C1 segment of cervical spinal cord (tissue), 14 donors: ENCODE measurements around the gene ZC3H7B.
A peak's percentile ranks its signal among the peaks of the same experiment; 100 is the strongest.

ENCODE experiments used
- DNase-seq, 14 donors: peaks; one replicate each; lab custom pipeline; 2025; lab: John Stamatoyannopoulos, UW

Gene ZC3H7B

DNA sequence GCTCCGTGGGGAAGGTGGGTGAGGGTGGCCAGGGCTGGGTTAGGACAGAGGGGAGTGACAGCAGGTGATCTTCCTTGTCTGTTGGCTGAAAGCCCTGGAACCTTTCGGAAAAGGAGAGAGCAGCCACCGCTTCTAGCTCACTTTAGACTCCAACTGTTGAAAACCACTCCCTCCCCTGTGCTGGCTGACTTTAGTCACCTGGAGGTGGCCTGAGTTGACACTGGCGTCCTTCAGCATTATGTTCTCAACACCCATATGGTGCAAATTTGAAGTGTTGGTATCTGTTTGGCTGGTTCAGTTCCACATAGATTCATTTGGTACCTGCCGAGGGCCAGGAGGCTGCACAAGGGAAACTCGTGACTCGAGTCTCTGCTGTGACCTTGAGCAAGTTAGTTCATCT, 28.8 kb downstream of the ZC3H7B start:
- peak in 1 of 14 donors; percentile 40 for DNase-seq

DNA sequence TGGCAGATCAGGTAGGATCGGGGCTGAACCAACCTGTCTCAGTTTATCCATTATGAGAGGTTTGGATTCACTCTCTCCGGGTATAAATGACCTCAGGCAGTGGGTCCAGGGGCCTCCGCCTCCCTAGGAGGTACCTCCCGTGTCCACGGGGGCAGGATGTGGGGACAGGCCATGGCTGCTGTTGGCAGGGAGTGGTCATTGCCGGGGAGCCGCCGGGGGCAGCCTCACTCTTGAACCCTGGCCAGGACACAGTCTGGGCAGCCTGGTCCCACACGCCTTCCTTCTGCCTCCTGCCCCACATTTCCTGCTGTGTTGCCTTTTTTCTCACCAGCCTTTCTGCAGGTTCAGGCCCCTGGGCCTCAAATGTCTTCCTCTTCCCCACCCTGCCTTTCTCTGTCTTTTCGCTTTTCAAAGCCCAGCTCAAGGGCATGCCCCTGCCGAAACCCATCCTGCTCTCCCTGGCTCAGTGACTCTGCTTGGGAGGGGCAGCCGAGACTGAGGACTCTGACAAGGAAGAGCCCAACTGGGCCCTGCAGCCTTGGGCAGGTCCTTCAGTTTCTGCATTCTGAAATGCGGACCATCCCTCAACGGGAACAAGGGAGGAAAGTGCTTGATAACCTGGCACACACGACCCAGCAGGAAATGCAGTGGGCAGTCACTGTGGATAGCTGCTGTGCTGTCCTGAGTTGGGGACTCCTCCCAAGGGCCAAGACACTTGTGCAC, 31.1 kb downstream of the ZC3H7B start:
- DNase-seq = no peak

DNA sequence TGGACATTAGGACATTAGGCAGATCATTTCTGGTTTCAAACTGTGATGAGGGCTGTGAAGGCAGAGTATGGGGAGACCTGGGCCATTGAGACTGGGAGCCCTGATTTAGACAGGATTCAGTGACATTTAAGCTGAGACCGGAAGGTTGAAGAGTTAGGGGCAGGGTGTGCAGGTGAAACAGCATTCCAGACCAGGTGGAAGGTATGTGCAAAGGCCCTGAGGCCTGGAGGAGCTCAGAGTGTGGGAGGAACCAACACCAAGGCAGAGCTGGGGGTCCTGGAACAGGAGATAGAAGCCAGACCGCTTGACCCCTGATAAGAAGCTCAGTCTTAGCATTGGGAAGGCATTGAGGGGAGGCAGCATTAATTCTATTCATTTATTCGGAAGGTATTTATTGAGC, 32.5 kb downstream of the ZC3H7B start:
- DNase-seq = no peak

DNA sequence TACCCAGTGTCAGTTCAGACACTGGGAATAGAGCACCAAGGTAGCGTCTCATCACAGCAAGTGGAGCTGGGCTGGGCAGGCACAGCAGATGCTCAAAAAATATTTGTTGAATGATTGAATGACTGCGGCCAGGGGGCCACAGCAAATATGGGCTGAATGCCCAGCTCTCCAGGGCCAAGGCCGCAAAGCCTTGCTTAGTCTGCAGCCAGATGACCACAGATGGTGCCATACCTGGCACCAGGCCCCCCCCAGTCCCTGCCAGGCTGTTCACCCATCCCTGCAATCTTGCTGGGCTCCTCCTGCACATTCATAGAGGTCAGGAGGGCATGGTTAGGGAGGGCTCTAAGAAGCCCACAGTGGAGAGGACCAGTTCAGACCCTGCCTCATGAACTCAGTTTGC, 32.9 kb downstream of the ZC3H7B start:
- DNase-seq = peak in 2 of 14 donors; percentile 5 to 88

DNA sequence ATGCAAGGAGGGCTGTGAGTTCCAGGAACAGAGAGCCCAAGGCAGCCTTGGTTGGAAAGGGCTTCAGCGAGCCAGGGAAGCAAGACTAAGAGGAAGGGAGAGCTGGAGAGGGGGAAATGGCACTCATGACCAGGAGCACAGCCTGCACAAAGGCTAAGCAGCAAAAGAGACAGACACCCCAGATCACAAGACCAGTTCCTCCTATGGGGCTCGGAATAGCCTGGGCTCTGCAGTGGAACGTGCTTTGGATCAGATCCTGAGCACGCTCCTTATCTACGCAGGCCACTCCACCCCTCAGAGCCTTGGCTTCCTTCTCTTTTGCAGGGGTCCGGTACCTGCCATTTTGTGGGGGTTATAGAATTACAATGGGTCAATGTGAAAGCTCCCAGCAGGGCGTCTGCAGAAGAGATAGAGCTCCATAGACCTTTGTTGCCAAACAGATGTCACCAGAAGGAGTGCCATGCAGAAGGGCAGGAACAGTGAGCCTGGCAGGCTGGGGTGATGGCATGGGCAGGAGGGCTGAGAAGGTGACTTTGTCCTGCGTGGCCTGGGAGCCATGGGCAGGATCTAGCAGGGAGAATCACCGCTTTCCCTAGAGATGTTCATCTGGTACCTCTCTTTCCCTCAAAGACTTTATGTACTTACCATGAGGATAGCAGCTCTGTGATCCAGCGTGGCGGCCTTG, 33.8 kb downstream of the ZC3H7B start:
- no peak for DNase-seq

DNA sequence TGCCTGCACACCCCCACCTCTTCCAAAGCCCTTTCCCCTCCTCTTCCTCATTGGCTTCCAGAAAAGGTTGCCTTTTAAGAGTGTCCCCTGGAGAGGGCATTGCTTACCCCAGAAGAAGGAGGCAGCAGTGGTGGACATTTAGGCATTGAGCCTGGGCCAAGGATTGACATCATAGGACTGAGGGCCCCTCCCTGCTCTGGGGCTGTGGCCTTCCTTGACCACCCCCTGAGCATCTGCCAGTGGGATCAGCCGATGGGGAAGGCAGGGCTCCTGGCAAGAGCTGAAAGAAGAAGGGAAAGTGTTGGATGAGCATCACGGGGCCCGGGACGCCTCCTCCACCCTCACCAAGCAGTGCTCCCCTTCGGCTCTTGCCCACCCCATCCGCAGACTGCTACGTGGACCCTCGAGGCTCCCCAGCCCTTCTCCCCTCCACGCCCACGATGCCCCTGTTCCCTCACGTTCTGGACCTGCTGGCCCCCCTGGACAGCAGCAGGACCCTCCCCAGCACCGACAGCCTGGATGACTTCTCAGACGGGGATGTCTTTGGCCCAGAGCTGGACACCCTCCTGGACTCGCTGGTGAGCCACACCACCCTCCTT, 37.4 kb downstream of the ZC3H7B start:
- peak in 1 of 14 donors; percentile 2 for DNase-seq

DNA sequence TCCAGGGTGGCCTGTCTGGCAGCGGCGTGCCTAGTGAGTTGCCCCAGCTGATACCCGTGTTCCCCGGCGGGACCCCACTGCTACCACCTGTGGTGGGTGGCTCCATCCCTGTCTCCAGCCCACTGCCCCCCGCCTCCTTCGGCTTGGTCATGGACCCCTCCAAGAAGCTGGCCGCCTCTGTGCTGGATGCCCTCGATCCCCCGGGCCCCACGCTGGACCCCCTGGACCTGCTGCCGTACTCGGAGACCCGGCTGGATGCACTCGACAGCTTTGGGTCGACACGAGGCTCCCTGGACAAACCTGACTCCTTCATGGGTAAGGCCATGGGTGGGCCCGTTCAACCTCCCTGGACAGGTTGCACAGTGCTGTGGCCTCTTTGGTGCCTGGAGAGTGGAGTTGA, 38.5 kb downstream of the ZC3H7B start:
- DNase-seq = no peak

DNA sequence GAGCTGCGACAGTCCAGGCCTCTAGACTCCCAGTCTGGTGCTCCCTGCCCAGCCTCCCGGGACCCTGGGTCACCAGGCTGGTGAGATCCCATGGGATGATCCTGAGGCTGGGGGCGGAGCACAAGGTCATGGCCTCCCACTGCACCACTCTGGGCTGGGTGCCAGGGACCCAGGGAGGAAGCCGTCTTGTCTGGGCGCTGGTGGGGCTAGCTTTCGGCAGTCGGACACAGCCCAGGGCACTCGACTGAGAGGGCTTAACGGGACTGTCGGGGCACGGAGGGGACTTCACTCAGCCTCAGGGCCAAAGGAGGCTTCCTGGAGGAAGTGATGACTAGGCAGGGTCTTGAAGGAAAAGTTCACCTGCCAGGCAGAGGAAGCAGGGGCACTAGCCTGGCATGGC, 39.0 kb downstream of the ZC3H7B start:
- no peak for DNase-seq

DNA sequence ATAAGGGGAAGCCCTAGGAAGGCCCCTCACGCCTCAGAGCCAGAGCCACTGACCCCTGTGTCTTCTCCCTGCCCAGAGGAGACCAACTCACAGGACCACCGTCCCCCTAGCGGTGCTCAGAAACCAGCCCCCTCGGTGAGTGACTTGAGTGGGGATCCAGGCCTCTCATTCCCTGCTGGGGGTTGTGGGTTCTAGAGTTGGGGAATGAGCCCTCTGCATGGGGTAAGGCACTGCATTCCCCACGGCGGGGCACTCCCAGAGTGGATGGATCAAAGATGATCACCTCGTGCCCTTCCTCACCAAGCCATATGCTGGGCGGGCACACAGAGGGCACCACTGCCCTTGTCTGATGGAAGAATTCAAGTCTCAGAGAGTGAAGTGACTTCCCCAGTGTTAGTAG, 39.7 kb downstream of the ZC3H7B start:
- DNase-seq = no peak

DNA sequence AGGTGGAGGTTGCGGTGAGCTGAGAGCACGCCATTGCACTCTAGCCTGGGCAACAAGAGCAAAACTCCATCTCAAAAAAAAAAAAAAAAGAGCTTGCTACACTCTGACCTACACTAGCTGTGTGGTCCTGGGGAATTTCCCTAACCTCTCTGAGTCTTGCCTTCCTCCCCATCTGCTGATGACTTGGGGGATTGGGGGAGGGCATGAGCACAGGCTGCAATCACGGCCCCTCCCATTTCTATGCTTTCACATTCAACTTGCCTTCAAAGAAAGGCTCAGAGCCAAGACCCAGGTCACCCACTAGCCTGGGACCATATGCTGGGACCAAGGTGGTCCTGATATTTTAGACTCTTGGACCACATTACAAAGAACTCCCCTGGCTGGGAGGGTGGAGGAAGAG, 40.7 kb downstream of the ZC3H7B start:
- DNase-seq = no peak

DNA sequence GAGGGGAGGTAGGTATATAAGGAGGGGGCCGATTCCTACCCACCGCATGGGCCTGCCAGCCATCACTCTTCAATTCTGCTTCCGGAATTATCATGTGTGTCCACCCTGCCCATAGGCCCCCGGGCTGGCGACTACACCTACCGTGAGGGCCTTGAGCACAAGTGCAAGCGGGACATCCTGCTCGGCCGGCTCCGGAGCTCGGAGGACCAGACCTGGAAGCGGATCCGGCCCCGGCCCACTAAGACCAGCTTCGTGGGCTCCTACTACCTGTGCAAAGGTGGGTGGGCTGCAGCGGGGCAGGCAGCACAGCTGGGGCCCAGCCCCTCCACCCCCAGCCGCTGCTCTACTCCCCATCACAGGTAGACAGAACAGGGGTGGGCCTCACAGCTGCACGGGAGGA, 42.0 kb downstream of the ZC3H7B start:
- DNase-seq = no peak

DNA sequence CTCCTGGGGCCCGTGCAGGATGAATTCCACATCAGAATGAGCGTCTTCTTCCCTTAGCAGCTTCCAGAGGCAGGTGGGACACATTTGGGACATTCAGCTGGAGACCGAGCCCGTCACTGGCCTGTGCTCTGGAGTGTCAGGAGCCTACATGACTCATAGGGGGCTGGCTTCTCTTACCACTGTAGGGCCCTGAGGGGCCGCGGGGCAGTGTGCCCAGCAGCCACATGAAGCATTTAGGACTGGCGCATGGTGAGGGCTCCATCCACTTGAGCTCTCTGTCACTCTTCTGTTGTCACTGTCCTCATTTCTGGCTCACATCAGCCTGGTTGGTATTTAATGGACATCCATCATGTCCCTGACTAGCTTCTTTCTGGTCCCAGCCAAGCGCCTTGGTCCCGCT, 42.4 kb downstream of the ZC3H7B start:
- DNase-seq = peak in 3 of 14 donors; percentile 10 to 61 (median 24)

DNA sequence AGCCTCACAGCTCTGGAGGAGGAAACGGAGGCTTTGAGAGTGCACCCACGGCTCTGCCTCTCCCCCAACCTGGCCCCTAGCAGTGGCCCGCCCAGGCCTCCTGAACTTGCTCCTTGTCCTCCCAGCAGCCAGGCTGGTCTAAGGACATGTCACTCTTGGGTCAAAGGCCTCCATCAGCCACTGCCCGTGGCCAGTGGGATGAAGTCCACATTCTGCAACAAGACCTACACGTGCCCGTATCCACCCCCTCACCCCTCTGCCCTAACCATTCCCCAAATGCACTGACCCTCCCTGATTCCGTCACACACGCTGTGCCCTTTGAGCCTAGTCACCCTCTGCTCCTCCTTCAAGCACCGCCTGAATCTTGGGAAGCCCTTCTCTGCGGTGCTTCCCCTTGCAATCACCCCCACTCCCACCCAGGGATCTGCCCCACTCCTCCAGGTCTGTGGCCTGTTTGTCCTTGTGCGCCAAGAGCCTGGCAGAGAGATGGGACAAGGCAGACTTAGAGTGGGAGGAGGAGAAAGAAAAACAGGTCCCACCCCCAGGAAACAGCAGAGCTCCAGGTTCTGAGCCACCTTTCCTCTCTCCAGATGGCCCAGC, 43.0 kb downstream of the ZC3H7B start:
- DNase-seq = no peak

DNA sequence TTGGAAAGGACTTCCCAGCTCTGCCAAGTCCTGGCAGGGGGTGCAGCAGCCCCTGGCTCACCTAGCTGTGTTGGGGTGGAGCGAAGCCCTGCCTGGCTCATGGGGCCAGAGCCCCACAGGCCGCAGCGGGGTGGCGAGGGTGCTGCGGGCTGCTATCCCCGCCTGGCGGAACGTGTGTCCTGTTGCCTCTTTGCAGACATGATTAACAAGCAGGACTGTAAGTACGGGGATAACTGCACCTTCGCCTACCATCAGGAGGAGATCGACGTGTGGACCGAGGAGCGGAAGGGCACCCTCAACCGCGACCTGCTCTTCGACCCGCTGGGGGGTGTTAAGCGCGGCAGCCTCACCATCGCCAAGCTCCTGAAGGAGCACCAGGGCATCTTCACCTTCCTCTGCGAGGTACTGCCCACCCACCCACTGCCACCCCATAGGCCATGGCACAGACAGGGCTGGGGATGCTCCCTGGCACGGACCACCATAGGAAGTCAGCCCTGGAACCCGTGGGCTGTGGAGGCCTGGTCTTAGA, 44.5 kb downstream of the ZC3H7B start:
- no peak for DNase-seq

DNA sequence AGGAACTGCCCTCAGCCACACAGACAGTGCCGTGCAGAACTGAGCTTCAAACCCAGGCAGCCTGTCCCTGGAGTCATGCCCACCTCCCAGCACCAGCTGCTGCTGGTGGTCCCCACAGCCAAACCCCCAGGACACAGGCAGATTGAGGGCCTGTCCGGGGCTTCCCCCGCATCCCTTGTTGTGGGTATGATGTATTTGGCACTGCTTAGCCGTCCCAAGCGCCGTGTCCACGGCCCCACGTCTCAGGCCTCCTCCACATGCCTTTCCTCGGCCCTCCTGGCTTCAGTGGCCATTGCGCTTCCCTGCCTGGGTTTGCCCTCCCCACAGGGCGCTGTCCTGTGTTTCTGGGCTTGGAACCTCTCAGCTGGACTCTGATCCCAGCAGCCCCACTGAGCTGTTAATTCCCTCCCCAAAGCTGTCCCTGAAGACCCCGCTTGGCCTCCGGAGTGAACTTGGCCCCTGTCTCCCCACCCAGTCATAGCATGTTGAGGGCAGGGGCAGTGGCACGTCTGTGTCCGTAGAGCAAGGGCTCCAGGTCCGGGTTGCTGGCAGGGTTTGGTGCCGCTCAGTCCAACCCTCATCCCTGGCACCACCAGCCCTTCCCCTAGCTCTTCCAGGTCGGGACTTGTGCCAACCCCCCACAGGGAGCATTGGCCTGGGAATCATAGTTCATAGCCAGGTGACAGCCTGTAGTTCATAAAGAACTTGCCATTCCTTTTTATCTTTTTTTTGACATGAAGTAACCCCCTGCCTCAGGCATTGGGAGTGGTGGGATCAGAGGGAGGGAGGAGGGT, 45.9 kb downstream of the ZC3H7B start:
- DNase-seq = peak in 6 of 14 donors; percentile 15 to 88 (median 20)

DNA sequence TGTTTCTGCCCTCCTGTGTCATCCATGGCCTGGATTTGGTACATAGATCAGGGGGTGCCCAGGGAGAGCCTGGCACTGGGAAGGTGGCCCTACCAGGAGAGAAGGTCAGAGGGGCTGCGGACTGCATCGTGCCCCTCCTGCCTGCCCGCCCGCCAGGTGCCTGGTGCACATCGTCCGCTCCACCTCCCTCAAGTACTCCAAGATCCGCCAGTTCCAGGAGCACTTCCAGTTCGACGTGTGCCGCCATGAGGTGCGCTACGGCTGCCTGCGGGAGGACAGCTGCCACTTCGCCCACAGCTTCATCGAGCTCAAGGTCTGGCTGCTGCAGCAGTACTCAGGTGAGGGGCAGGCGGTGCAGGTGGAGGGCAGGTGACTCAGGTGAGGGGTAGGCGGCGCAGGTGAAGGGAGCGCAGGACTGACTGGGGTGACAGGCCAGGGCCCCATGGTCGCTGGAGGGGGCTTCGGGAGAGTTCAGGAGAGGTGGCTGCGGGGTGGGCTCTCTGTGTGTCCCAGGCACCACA, 47.7 kb downstream of the ZC3H7B start:
- DNase-seq = no peak

DNA sequence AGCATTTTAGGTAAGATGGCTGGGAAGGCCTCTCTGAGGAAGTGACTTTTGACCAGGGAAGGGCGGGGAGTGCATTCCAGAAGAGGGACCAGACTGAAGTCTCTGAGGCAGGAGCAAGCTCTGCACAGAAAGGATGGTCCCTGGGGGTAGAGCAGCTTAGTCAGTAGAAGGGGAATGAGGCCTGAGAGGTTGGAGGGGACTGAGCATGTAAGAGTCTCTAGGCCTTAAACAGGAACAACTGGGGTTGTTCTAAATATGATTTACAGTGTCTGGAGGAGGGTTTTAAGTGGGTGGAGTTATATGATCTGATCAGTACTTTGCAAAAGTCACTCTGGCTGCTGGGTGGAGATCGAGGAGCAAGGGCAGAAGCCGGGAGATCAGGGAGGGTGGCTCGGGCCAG, 48.8 kb downstream of the ZC3H7B start:
- no peak for DNase-seq

DNA sequence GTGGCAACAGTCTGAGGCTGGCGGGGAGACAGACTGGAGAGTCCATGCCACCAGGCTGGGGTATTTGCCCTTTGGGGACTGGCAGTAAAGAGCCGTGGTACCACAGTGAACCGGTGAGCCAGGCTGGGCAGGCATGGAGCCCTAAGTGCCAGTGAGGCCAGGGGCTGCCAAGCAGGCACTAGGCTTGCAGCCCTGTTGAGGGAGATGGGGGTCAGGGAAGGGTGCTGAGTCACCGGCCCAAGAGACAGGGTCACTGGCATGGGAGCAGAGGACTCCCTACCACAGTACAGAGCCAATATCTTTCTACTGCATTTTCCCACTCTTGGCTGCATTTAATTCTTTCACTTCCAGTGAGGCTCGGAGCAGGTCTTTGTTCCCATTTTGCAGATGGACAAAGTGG, 49.7 kb downstream of the ZC3H7B start:
- DNase-seq = peak in 1 of 14 donors; percentile 24

DNA sequence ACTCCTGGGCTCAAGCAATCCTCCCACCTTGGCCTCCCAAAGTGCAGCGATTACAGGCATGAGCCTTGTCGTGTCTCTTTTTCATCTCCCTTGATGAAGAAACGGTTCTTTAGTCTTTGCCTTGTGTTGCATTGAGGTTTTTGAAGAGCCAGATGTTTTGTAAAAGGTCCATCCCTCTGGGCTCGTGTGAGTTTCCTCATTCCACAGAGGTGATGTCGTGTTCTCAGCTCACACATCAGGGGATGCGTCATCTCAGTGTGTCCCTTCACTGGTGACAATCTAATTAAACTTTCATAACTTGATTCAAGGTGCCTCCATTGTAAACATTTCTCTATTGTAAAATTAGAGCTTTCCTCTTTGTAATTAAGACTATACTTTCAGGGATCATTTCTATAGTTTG, 50.7 kb downstream of the ZC3H7B start:
- DNase-seq = no peak

DNA sequence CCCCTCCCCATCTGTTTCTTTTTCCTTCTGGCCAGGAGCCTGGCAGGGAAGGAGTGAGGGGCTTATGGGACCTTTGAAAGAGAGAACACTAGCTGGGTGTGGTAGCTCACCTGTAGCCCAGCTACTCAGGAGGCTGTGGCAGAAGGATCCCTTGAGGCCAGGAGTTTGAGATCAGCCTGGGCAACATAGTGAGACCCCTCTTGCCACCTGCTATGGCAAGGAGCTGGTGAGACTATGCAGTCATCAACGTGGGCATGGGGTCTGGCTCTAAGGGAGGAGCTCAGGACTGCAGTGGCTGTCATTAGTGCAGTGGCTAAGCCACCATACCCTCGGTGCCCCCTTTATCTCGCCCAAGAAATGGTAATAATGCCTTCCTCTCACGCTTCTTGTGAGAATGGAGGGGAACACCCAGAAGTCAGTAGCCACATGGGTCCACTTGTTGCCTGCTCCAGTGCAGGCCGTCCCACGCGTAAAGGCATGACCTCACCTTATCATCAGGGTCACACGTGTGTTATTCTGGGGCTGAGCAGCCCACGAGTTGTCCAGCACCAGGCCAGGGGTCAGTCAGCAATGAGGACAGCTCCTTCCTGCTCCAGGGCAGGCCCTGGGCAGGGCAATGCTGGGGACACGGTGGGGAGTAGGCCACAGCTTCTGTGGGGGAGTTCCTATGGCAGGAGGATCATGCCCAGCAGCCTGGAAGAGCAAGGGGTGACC, 52.7 kb downstream of the ZC3H7B start:
- no peak for DNase-seq

DNA sequence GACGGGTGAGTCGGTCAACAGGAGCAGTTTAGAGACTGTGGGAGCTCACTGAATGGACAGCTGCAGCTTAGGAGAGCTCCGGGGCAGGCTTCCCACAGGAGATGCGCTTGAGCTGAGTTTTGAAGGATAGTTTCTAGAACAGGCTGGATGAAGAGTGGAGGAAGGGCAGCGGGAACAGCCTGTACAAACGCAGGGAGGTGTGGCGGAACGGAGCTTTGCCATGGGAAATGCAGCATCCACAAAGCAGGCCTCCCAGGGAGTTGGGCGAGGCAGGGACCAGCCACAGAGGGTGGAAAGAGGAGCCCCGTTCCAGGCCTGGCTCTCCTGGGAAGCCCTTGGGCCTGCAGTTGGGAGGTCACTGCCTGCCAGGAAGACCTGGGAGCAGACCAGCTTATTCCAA, 53.7 kb downstream of the ZC3H7B start:
- no peak for DNase-seq
